Keratinocyte (primary cell): ENCODE data around the gene SLC29A1. TPM values are rescaled to one million over a fixed set of nuclear protein-coding genes. Genes with fewer than 3 reads are reported as not detected.

Source experiments
- DNase-seq: peaks from one replicate; pipeline ENCODE4 v3.0.0-alpha.2; 2011; ENCODE audit warnings: low read depth, missing footprints, low spot score
- FAIRE-seq: peaks from 2 replicates; lab custom pipeline; 2011; peaks lifted over from hg19 to GRCh38; lab: Jason Lieb, UNC
- H2AFZ ChIP-seq: 2 replicates; pipeline ENCODE4 v1.6.0; 2012; ENCODE audit warnings: low read length, control low read depth, inconsistent platforms; ENCODE audit not compliant: control insufficient read depth
- H3K27ac ChIP-seq: 2 replicates; pipeline ENCODE4 v1.5.1; 2011; ENCODE audit warnings: low read length; ENCODE audit not compliant: control insufficient read depth, insufficient read depth
- H3K27me3 ChIP-seq: 3 replicates; pipeline ENCODE4 v1.6.0; 2011; ENCODE audit warnings: low read length; ENCODE audit not compliant: control insufficient read depth, insufficient read depth; ENCODE audit errors: extremely low read depth
- H3K36me3 ChIP-seq, 2 experiments: 2 replicates in 1 of 2; 3 replicates in 1 of 2; pipeline ENCODE4 v1.5.1; 2011; ENCODE audit warnings: low read length in 2 of 2, mild to moderate bottlenecking in 1 of 2; ENCODE audit not compliant: control insufficient read depth in 2 of 2, insufficient read depth in 2 of 2; ENCODE audit errors: extremely low read depth in 1 of 2
- H3K4me1 ChIP-seq: 3 replicates; pipeline ENCODE4 v1.5.1; 2011; ENCODE audit warnings: low read length; ENCODE audit not compliant: control insufficient read depth, insufficient read depth; ENCODE audit errors: extremely low read depth
- H3K4me2 ChIP-seq: 3 replicates; pipeline ENCODE4 v1.6.0; 2011; ENCODE audit warnings: low read depth, low read length; ENCODE audit not compliant: control insufficient read depth, insufficient read depth; ENCODE audit errors: extremely low read depth
- H3K4me3 ChIP-seq, 3 experiments: fragments of 200-600 bp in 1 of 3; sonication (generic) in 1 of 3; 2 replicates in 2 of 3; 3 replicates in 1 of 3; pipeline ENCODE4 v1.5.1; 2011 to 2016; ENCODE audit warnings: low read length in 3 of 3, mild to moderate bottlenecking in 3 of 3, control low read depth in 2 of 3, inconsistent platforms in 1 of 3, low read depth in 1 of 3, mixed read lengths in 1 of 3, mixed run types in 1 of 3, moderate library complexity in 1 of 3; ENCODE audit not compliant: control insufficient read depth in 2 of 3, insufficient read depth in 2 of 3; ENCODE audit errors: extremely low read depth in 1 of 3
- H3K79me2 ChIP-seq: 2 replicates; pipeline ENCODE4 v1.6.0; 2012; ENCODE audit warnings: low read length; ENCODE audit not compliant: control insufficient read depth, insufficient read depth
- H3K9ac ChIP-seq: 3 replicates; pipeline ENCODE4 v1.6.0; 2011; ENCODE audit warnings: low read length; ENCODE audit not compliant: control insufficient read depth, insufficient read depth; ENCODE audit errors: extremely low read depth
- H3K9me1 ChIP-seq: 3 replicates; pipeline ENCODE4 v1.6.0; 2011; ENCODE audit warnings: low read length; ENCODE audit not compliant: control insufficient read depth, insufficient read depth; ENCODE audit errors: extremely low read depth
- H3K9me3 ChIP-seq: 2 replicates; pipeline ENCODE4 v1.5.1; 2012; ENCODE audit warnings: low read depth, low read length; ENCODE audit not compliant: control insufficient read depth
- H4K20me1 ChIP-seq: 3 replicates; pipeline ENCODE4 v1.6.0; 2011; ENCODE audit warnings: low read length; ENCODE audit not compliant: control insufficient read depth, insufficient read depth; ENCODE audit errors: extremely low read depth
- CTCF ChIP-seq, 3 experiments: IDR thresholded peaks in 1 of 3; conservative IDR thresholded peaks in 1 of 3; optimal IDR thresholded peaks in 1 of 3; 2 replicates in 2 of 3; 3 replicates in 1 of 3; pipeline versions ENCODE3 to v1.5.1; 2011; ENCODE audit warnings: low read length in 3 of 3, mild to moderate bottlenecking in 3 of 3, moderate library complexity in 2 of 3, control low read depth in 1 of 3, inconsistent platforms in 1 of 3; ENCODE audit not compliant: insufficient read depth in 2 of 3; ENCODE audit errors: extremely low read depth in 1 of 3
- EZH2 ChIP-seq: IDR thresholded peaks from one replicate; pipeline ENCODE4 v1.6.1; 2012; ENCODE audit warnings: inconsistent platforms, mild to moderate bottlenecking, low read length, moderate library complexity
- dilution Hi-C: fragments of 300-500 bp; cut with MboI; formaldehyde crosslinking; loops from one replicate; pipeline ENCODE4 v1.7.0; 2020; ENCODE audit warnings: low sequenced_read_pairs; ENCODE audit not compliant: extremely low pct_ligation_motif_present
- polyA plus RNA-seq, 5 experiments: library from polyadenylated mRNA; depleted of rRNA in 3 of 5; stranded (reverse) in 3 of 5; stranded (forward) in 1 of 5; unstranded in 1 of 5; fragments of >200 nt; gene quantifications; 1 replicate in 1 of 5; 2 replicates in 3 of 5; 3 replicates in 1 of 5; pipeline versions ENCODE4 v1.2.1 to v1.2.3, GENCODE V29; 2011 to 2012; ENCODE audit warnings: missing spikeins in 2 of 5, low read depth in 1 of 5, low replicate concordance in 1 of 5

Gene SLC29A1
- polyA plus RNA-seq, 1 donor (not counting 4 experiments of a cell fraction or from before 2014, with no cell fraction given), result 51.0 TPM

GRCh38 chr6:44257753-44258324 lies 34.4 kb downstream of the SLC29A1 start:
- Histone ChIP-seq H3K4me3 (peak overlapping the region in 2 of 3 experiments; percentile 18 to 94), H3K4me2 (peak overlapping the region; percentile 37), H3K9me1 (peaks cover 2% of the 10 kb centered on the region), H3K27ac (peak overlapping the region; percentile 4), H3K36me3 (peaks cover 32 to 50% of the 10 kb centered on the region in 2 experiments), H3K9me3 (no peaks in the 10 kb centered on the region), H4K20me1 (peaks cover 35% of the 10 kb centered on the region), H3K4me1 (peaks cover 25% of the 10 kb centered on the region), H2AFZ (peak overlapping the region; percentile 14), H3K9ac (peak overlapping the region; percentile 4), H3K79me2 (peaks cover 33% of the 10 kb centered on the region), H3K27me3 (no peaks in the 10 kb centered on the region)
- FAIRE-seq, result no peak
- dilution Hi-C loops, result no loop called here
- DNase-seq, result no peak
- no peak for TF ChIP-seq EZH2
- TF ChIP-seq CTCF (optimal IDR thresholded peaks at IDR 0.05 in 1 of 3, IDR thresholded peaks at IDR 0.05 in 1 of 3, conservative IDR thresholded peaks at IDR 0.05 in 1 of 3; ENCODE audit: extremely low read depth in 1 of 3, insufficient read depth in 2 of 3, low read length in 3 of 3), result no peak

GRCh38 chr6:44258325-44258863 lies 35.0 kb downstream of the SLC29A1 start:
- no peak for TF ChIP-seq CTCF (optimal IDR thresholded peaks at IDR 0.05 in 1 of 3, IDR thresholded peaks at IDR 0.05 in 1 of 3, conservative IDR thresholded peaks at IDR 0.05 in 1 of 3; ENCODE audit: extremely low read depth in 1 of 3, insufficient read depth in 2 of 3, low read length in 3 of 3)
- no peak for TF ChIP-seq EZH2
- Histone ChIP-seq H2AFZ (no peak overlapping the region), H3K4me3 (no peak overlapping the region), H4K20me1 (peaks cover 30% of the 10 kb centered on the region), H3K9ac (no peak overlapping the region), H3K4me1 (peaks cover 31% of the 10 kb centered on the region), H3K79me2 (peaks cover 33% of the 10 kb centered on the region), H3K27ac (no peak overlapping the region), H3K27me3 (no peaks in the 10 kb centered on the region), H3K36me3 (peaks cover 27 to 44% of the 10 kb centered on the region in 2 experiments), H3K9me1 (peaks cover 2% of the 10 kb centered on the region), H3K9me3 (no peaks in the 10 kb centered on the region), H3K4me2 (no peak overlapping the region)
- DNase-seq, result no peak
- FAIRE-seq, result no peak
- dilution Hi-C loops, result no loop called here
